IMR-90 (cell line): ENCODE measurements around the gene COQ10A. TPM values are rescaled to one million over a fixed set of nuclear protein-coding genes. Genes with fewer than 3 reads are reported as not detected.

Experiments
- ATAC-seq: fragments of 200-7000 bp; cut with Tn5 transposase; 2 replicates; pipeline ENCODE4 v1.9.1; 2020; ENCODE audit warnings: low read depth, mild to moderate bottlenecking, moderate library complexity
- BruUV-seq: library from RNA; stranded (reverse); fragments of 400-500 nt; replicated peaks from 2 replicates; lab custom pipeline; 2021; lab: Mats Ljungman, UMichigan
- CTCF ChIA-PET: fragments of 300-600 bp; formaldehyde crosslinking; extraction: SDS; loops from one replicate; lab custom pipeline; 2021; ENCODE audit warnings: antibody characterized with exemption; lab: Yijun Ruan, JAX
- POLR2A ChIA-PET: fragments of 300-600 bp; sonication (Branson Sonifier 250); formaldehyde crosslinking; loops from one replicate; lab custom pipeline; 2022; ENCODE audit warnings: antibody characterized with exemption; ENCODE audit not compliant: unreplicated experiment; lab: Charles Lee
- DNase-seq: peaks from one replicate; pipeline ENCODE4 v3.0.0; 2013
- H2AFZ ChIP-seq: replicated peaks from 2 replicates; pipeline ENCODE3; 2013; ENCODE audit warnings: low read length, mild to moderate bottlenecking; ENCODE audit not compliant: poor library complexity
- H2AK5ac ChIP-seq: 2 replicates; pipeline ENCODE4 v1.6.1; 2013; ENCODE audit warnings: low read depth, low read length, inconsistent platforms
- H2AK9ac ChIP-seq: replicated peaks from 2 replicates; pipeline ENCODE3; 2013; ENCODE audit warnings: mild to moderate bottlenecking, low read depth, low read length, moderate library complexity; ENCODE audit not compliant: poor library complexity
- H2BK120ac ChIP-seq: 2 replicates; pipeline ENCODE4 v1.6.1; 2013; ENCODE audit warnings: low read depth, low read length, inconsistent platforms
- H2BK15ac ChIP-seq: 3 replicates; pipeline ENCODE4 v1.6.1; 2013; ENCODE audit warnings: low read depth, low read length, inconsistent platforms
- H2BK20ac ChIP-seq: 2 replicates; pipeline ENCODE4 v1.6.1; 2013; ENCODE audit warnings: low read depth, mild to moderate bottlenecking, inconsistent platforms, low read length, moderate library complexity
- H2BK5ac ChIP-seq: 2 replicates; pipeline ENCODE4 v1.6.1; 2013; ENCODE audit warnings: mild to moderate bottlenecking, low read depth, low read length, inconsistent platforms; ENCODE audit not compliant: poor library complexity, severe bottlenecking
- H3K14ac ChIP-seq: replicated peaks from 2 replicates; pipeline ENCODE4 v1.6.1; 2013; ENCODE audit warnings: low read depth, low read length, inconsistent platforms
- H3K18ac ChIP-seq: 2 replicates; pipeline ENCODE4 v1.6.1; 2013; ENCODE audit warnings: low read depth, low read length, control low read depth
- H3K23ac ChIP-seq: 2 replicates; pipeline ENCODE4 v1.6.1; 2013; ENCODE audit warnings: low read depth, low read length, inconsistent platforms
- H3K27ac ChIP-seq: 2 replicates; pipeline ENCODE4 v1.5.1; 2013; ENCODE audit warnings: mild to moderate bottlenecking, control low read depth, low read length; ENCODE audit not compliant: insufficient read depth
- H3K27me3 ChIP-seq: 2 replicates; pipeline ENCODE4 v1.6.1; 2013; ENCODE audit warnings: low read length; ENCODE audit not compliant: control insufficient read depth, insufficient read depth
- H3K36me3 ChIP-seq: 2 replicates; pipeline ENCODE4 v1.6.1; 2013; ENCODE audit warnings: low read length, mixed read lengths; ENCODE audit not compliant: control insufficient read depth, insufficient read depth
- H3K4ac ChIP-seq: 2 replicates; pipeline ENCODE4 v1.6.1; 2013; ENCODE audit warnings: low read depth, low read length, inconsistent platforms
- H3K4me1 ChIP-seq: 2 replicates; pipeline ENCODE4 v1.6.1; 2013; ENCODE audit warnings: low read length, mixed read lengths; ENCODE audit not compliant: control insufficient read depth, insufficient read depth
- H3K4me2 ChIP-seq: 2 replicates; pipeline ENCODE4 v1.6.1; 2013; ENCODE audit warnings: low read depth, mild to moderate bottlenecking, control low read depth, low read length, moderate library complexity
- H3K4me3 ChIP-seq: 2 replicates; pipeline ENCODE4 v1.5.1; 2013; ENCODE audit warnings: low read depth, mild to moderate bottlenecking, control low read depth, low read length, moderate library complexity; ENCODE audit not compliant: insufficient read depth
- H3K56ac ChIP-seq: 2 replicates; pipeline ENCODE4 v1.6.1; 2013; ENCODE audit warnings: low read length, inconsistent platforms; ENCODE audit not compliant: insufficient read depth; ENCODE audit errors: extremely low read depth
- H3K79me1 ChIP-seq, 2 experiments: 2 replicates each; pipeline ENCODE4 v1.6.1; 2013; ENCODE audit warnings: low read length in 2 of 2, inconsistent platforms in 1 of 2, low read depth in 1 of 2
- H3K9ac ChIP-seq: 2 replicates; pipeline ENCODE4 v1.6.1; 2013; ENCODE audit warnings: low read depth, low read length, control low read depth
- H3K9me1 ChIP-seq: 2 replicates; pipeline ENCODE4 v1.6.1; 2013; ENCODE audit warnings: low read length, inconsistent platforms; ENCODE audit not compliant: insufficient read depth
- H3K9me3 ChIP-seq: 2 replicates; pipeline ENCODE4 v1.6.1; 2013; ENCODE audit warnings: low read length; ENCODE audit not compliant: control insufficient read depth, insufficient read depth
- H4K20me1 ChIP-seq: 2 replicates; pipeline ENCODE4 v1.6.1; 2013; ENCODE audit warnings: low read length, inconsistent platforms; ENCODE audit not compliant: insufficient read depth
- H4K5ac ChIP-seq: 2 replicates; pipeline ENCODE4 v1.6.1; 2013; ENCODE audit warnings: mild to moderate bottlenecking, low read depth, low read length, control low read depth
- H4K8ac ChIP-seq, 2 experiments: 2 replicates each; pipeline ENCODE4 v1.6.1; 2013; ENCODE audit warnings: low read depth in 2 of 2, low read length in 2 of 2, control low read depth in 1 of 2, inconsistent platforms in 1 of 2
- H4K91ac ChIP-seq: 2 replicates; pipeline ENCODE4 v1.6.1; 2013; ENCODE audit warnings: low read depth, low read length, inconsistent platforms; ENCODE audit not compliant: insufficient read depth
- BHLHE40 ChIP-seq: fragments of 150-350 bp; IDR thresholded peaks from 2 replicates; pipeline ENCODE4 v1.6.1; 2016; ENCODE audit warnings: mild to moderate bottlenecking, low read depth, low read length
- CHD1 ChIP-seq: IDR thresholded peaks from 2 replicates; pipeline ENCODE4 v1.6.1; 2012; ENCODE audit warnings: low read depth, low read length, improper control_type of control experiment
- ELK1 ChIP-seq: fragments of 150-350 bp; IDR thresholded peaks from 2 replicates; pipeline ENCODE4 v1.6.1; 2016; ENCODE audit warnings: low read depth, mild to moderate bottlenecking, low read length, moderate library complexity, borderline replicate concordance
- MAFK ChIP-seq: IDR thresholded peaks from 2 replicates; pipeline ENCODE4 v1.6.1; 2012; ENCODE audit warnings: low read depth, low read length, improper control_type of control experiment
- MAZ ChIP-seq: IDR thresholded peaks from 2 replicates; pipeline ENCODE4 v1.6.1; 2012; ENCODE audit warnings: low read depth, mild to moderate bottlenecking, low read length, improper control_type of control experiment, moderate library complexity, borderline replicate concordance
- NFE2L2 ChIP-seq: fragments of 150-350 bp; IDR thresholded peaks from 2 replicates; pipeline ENCODE4 v1.6.1; 2016; ENCODE audit warnings: low read depth, mild to moderate bottlenecking, low read length
- POLR2A ChIP-seq: IDR thresholded peaks from 2 replicates; pipeline ENCODE4 v1.6.1; 2012; ENCODE audit warnings: mild to moderate bottlenecking, low read depth, low read length
- RCOR1 ChIP-seq: IDR thresholded peaks from 2 replicates; pipeline ENCODE4 v1.6.1; 2012; ENCODE audit warnings: mild to moderate bottlenecking, low read length, improper control_type of control experiment; ENCODE audit not compliant: insufficient replicate concordance
- RFX5 ChIP-seq: IDR thresholded peaks from 2 replicates; pipeline ENCODE4 v1.8.0; 2012; ENCODE audit warnings: low read depth, mild to moderate bottlenecking, low read length, moderate library complexity
- SMC3 ChIP-seq: fragments of 150-350 bp; IDR thresholded peaks from 2 replicates; pipeline ENCODE4 v1.6.1; 2016; ENCODE audit warnings: low read depth, mild to moderate bottlenecking, antibody characterized with exemption, low read length, moderate library complexity
- WGBS, 2 experiments: methylation state at CpG; one replicate each; pipeline versions ENCODE4 v1.1.5 to v1.1.7; 2013; ENCODE audit warnings: missing lambda C conversion rate in 2 of 2; ENCODE audit not compliant: insufficient read length in 1 of 2; ENCODE audit errors: extremely low coverage in 2 of 2; 5-methylcytosine and 5-hydroxymethylcytosine counted together
- dilution Hi-C: fragments of 300-500 bp; cut with HindIII; formaldehyde crosslinking; loops from one replicate; pipeline ENCODE4 v1.14.3; 2018; ENCODE audit warnings: low sequenced_read_pairs; ENCODE audit not compliant: unreplicated experiment
- in situ Hi-C: fragments of 300-500 bp; cut with MboI; formaldehyde crosslinking; loops from 3 replicates; pipeline ENCODE4 v1.14.3; 2019; ENCODE audit warnings: low sequenced_read_pairs, inconsistent platforms, mixed read lengths
- intact Hi-C: fragments of 100-400 bp; cut with micrococcal nuclease; formaldehyde crosslinking; loops from 2 replicates; pipeline ENCODE4 v1.10.0; 2022
- polyA plus RNA-seq, 3 experiments: library from polyadenylated mRNA; depleted of rRNA; stranded (reverse); fragments of >200 nt; gene quantifications; 2 replicates each; pipeline ENCODE4 v1.2.3, GENCODE V29; 2012; ENCODE audit warnings: low replicate concordance in 1 of 3
- total RNA-seq: library from RNA; depleted of rRNA; stranded (reverse); fragments of >200 nt; gene quantifications from 2 replicates; pipeline ENCODE4 v1.2.3, GENCODE V29; 2012

The COQ10A gene
- total and polyA plus RNA-seq, 2 of the 4 experiments (the other 2 are of a cell fraction), result 4.7 to 10.8 TPM

GRCh38 chr12:56234746-56235436 is 31.9 kb upstream of the COQ10A start:
- Histone ChIP-seq H3K9me3 (no peaks in the 10 kb centered on the region), H2BK15ac (no peak overlapping the region), H3K9ac (no peak overlapping the region), H3K56ac (no peak overlapping the region), H3K9me1 (peaks cover 14% of the 10 kb centered on the region; the same call in 1 of the 2 replicates), H2AK5ac (no peak overlapping the region), H4K5ac (no peak overlapping the region), H4K8ac (no peak overlapping the region), H3K79me1 (peaks cover 0 to 14% of the 10 kb centered on the region in 2 experiments; a peak in 2 of 4 replicates), H3K27me3 (no peaks in the 10 kb centered on the region), H2AK9ac (no peak overlapping the region), H3K36me3 (peaks cover 19% of the 10 kb centered on the region), H3K14ac (no peak overlapping the region), H3K27ac (no peak overlapping the region), H3K4me1 (peaks cover 5% of the 10 kb centered on the region; the same call in 1 of the 2 replicates), H2BK20ac (no peak overlapping the region), H2BK120ac (no peak overlapping the region), H3K18ac (no peak overlapping the region), H4K20me1 (peaks cover 19% of the 10 kb centered on the region), H4K91ac (no peak overlapping the region), H2BK5ac (no peak overlapping the region), H3K23ac (no peak overlapping the region), H3K4ac (no peak overlapping the region), H3K4me2 (no peak overlapping the region), H2AFZ (no peak overlapping the region), H3K4me3 (no peak overlapping the region)
- intact Hi-C loops, result no loop called here
- ChIA-PET CTCF (no interaction called here), POLR2A (no interaction called here)
- DNase-seq, result no peak
- dilution Hi-C loops, result no loop called here
- no TSS peak for BruUV-seq
- TF ChIP-seq RCOR1 (no peak), ELK1 (no peak), POLR2A (no peak), MAFK (no peak), BHLHE40 (no peak), MAZ (no peak), NFE2L2 (no peak), RFX5 (no peak), CHD1 (no peak), SMC3 (no peak)
- no peak for ATAC-seq
- in situ Hi-C loops, result no loop called here
- WGBS, 2 experiments, result 84% methylated on average over 7 of the region's 16 CpGs; no CpG with 5 or more reads in 1 of the 2 experiments
